Calu3 (cell line): Measurements from ENCODE around the gene MYO10. TPM values are rescaled to one million over a fixed set of nuclear protein-coding genes. Genes with fewer than 3 reads are reported as not detected.

ENCODE experiments used
- BruUV-seq: library from RNA; stranded (reverse); fragments of 400-500 nt; replicated peaks from 2 replicates; lab custom pipeline; 2021; lab: Mats Ljungman, UMichigan
- CTCF ChIA-PET: fragments of 300-600 bp; sonication (Branson Sonifier 250); formaldehyde crosslinking; loops from one replicate; lab custom pipeline; 2022; ENCODE audit warnings: antibody characterized with exemption; lab: Charles Lee
- DNase-seq: peaks from one replicate; pipeline ENCODE4 v3.0.0; 2022
- H3K27ac Mint-ChIP-seq: one replicate; pipeline ENCODE4 v1.8.0; 2022; ENCODE audit warnings: mixed read lengths; ENCODE audit not compliant: unreplicated experiment
- H3K27me3 Mint-ChIP-seq: one replicate; pipeline ENCODE4 v1.8.0; 2022; ENCODE audit warnings: mixed read lengths; ENCODE audit not compliant: unreplicated experiment
- H3K36me3 Mint-ChIP-seq: one replicate; pipeline ENCODE4 v1.8.0; 2022; ENCODE audit warnings: mild to moderate bottlenecking, moderate library complexity, mixed read lengths; ENCODE audit not compliant: insufficient read depth, unreplicated experiment
- H3K4me1 Mint-ChIP-seq: one replicate; pipeline ENCODE4 v1.8.0; 2022; ENCODE audit warnings: mild to moderate bottlenecking, low read depth, mixed read lengths; ENCODE audit not compliant: unreplicated experiment
- H3K4me3 Mint-ChIP-seq: one replicate; pipeline ENCODE4 v1.8.0; 2022; ENCODE audit warnings: mild to moderate bottlenecking, low read depth, moderate library complexity, mixed read lengths; ENCODE audit not compliant: unreplicated experiment
- H3K9me3 Mint-ChIP-seq: one replicate; pipeline ENCODE4 v1.8.0; 2022; ENCODE audit warnings: low read depth, mixed read lengths; ENCODE audit not compliant: unreplicated experiment
- intact Hi-C: fragments of 100-400 bp; cut with micrococcal nuclease; formaldehyde crosslinking; loops from one replicate; pipeline ENCODE4 v1.10.0; 2022; ENCODE audit not compliant: unreplicated experiment
- total RNA-seq: library from RNA; stranded (reverse); gene quantifications from 2 replicates; pipeline ENCODE4 v1.2.3, GENCODE V29; 2022
- TF ChIP-seq, protein P1 (sequence below): fragments of 200-600 bp; IDR thresholded peaks from one replicate; pipeline ENCODE4 v1.8.0; 2022; ENCODE audit warnings: antibody characterized with exemption; ENCODE audit not compliant: unreplicated experiment

Gene MYO10
- total RNA-seq, 1 experiment from 2014 or later = 101 TPM

GRCh38 chr5:16819522-16820167, 116.4 kb downstream of the MYO10 start:
- Mint-ChIP-seq H3K27ac (no peak overlapping the region), H3K4me3 (no peak overlapping the region), H3K4me1 (peaks cover 8% of the 10 kb centered on the region), H3K27me3 (no peaks in the 10 kb centered on the region), H3K36me3 (peaks cover 32% of the 10 kb centered on the region), H3K9me3 (no peaks in the 10 kb centered on the region)
- no TSS peak for BruUV-seq
- DNase-seq = no peak
- TF ChIP-seq, protein P1, sequence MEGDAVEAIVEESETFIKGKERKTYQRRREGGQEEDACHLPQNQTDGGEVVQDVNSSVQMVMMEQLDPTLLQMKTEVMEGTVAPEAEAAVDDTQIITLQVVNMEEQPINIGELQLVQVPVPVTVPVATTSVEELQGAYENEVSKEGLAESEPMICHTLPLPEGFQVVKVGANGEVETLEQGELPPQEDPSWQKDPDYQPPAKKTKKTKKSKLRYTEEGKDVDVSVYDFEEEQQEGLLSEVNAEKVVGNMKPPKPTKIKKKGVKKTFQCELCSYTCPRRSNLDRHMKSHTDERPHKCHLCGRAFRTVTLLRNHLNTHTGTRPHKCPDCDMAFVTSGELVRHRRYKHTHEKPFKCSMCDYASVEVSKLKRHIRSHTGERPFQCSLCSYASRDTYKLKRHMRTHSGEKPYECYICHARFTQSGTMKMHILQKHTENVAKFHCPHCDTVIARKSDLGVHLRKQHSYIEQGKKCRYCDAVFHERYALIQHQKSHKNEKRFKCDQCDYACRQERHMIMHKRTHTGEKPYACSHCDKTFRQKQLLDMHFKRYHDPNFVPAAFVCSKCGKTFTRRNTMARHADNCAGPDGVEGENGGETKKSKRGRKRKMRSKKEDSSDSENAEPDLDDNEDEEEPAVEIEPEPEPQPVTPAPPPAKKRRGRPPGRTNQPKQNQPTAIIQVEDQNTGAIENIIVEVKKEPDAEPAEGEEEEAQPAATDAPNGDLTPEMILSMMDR = no peak
- intact Hi-C loops = no loop called here
- CTCF ChIA-PET = no interaction called here

DNA sequence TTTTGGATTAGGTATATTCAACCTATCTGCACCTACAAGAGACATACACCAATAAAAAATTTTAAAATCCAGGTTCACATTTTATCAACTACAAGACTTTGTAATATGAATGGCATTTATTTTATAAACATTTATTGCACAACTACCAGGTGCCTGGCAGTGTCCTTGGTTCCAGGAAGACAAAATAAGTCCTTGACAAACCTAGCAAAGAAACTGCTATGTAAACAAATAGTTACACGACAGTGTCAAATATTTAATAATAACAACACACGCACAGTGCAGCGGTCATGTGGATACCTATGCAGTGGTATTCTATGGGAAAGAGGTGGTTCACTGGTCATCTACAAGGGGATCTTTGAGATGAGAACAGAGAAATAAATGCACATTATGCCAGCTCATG, 120.7 kb downstream of the MYO10 start:
- no peaks in the 10 kb centered on the region for H3K27me3 Mint-ChIP-seq
- H3K36me3 Mint-ChIP-seq = peaks cover 51% of the 10 kb centered on the region
- BruUV-seq = no TSS peak

DNA sequence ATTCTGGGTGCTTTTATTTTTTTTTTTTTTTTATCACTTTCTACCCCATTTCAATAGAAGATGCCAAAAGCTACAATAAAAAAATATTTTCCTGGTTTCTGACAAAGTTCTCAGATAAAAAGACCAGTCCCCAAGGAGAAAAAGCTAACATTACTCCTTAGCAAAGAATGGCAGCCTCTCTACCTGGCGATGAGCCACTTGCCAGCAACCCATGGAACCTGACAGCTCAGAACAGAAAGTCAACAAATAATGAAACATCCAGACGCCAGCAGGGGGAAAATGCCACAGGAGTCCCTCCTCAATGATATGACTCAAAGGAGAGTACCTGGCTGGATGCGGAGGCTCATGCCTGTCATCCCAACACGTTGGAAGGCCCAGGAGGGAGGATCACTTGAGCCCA, 123.2 kb downstream of the MYO10 start:
- Mint-ChIP-seq H3K4me1 (peaks cover 48% of the 10 kb centered on the region), H3K27me3 (no peaks in the 10 kb centered on the region), H3K4me3 (no peak overlapping the region), H3K9me3 (no peaks in the 10 kb centered on the region), H3K27ac (peak overlapping the region; percentile 22), H3K36me3 (peaks cover 57% of the 10 kb centered on the region)
- TF ChIP-seq, protein P1 = no peak
- BruUV-seq = no TSS peak
- intact Hi-C loops = loop anchor here (5.0 kb wide), 1 partner anchor 69 kb away; no protein-coding TSS in a partner anchor
- DNase-seq = peak; percentile 59
- CTCF ChIA-PET = interaction anchor here (0.7 to 1.2 kb wide), 4 partner anchors 119 to 377 kb away, joined by 4 to 6 read pairs (median 5); partner anchors contain the start of gene MYO10

More for the DNA sequence above, 120.7 kb downstream of the MYO10 start:
- Mint-ChIP-seq H3K9me3 (no peaks in the 10 kb centered on the region), H3K27ac (peak overlapping the region; percentile 27), H3K4me1 (peaks cover 38% of the 10 kb centered on the region), H3K4me3 (no peak overlapping the region)
- peak; percentile 17 for DNase-seq
- TF ChIP-seq, protein P1 = no peak
- intact Hi-C loops = no loop called here
- CTCF ChIA-PET = interaction anchor here (0.7 to 0.9 kb wide), 3 partner anchors 18 to 308 kb away, joined by 4 to 7 read pairs (median 6); no protein-coding TSS in a partner anchor

GRCh38 chr5:16812448-16812847, 123.6 kb downstream of the MYO10 start:
- Mint-ChIP-seq H3K36me3 (peaks cover 53% of the 10 kb centered on the region), H3K4me3 (no peak overlapping the region), H3K27me3 (no peaks in the 10 kb centered on the region), H3K9me3 (no peaks in the 10 kb centered on the region), H3K4me1 (peaks cover 53% of the 10 kb centered on the region), H3K27ac (peak overlapping the region; percentile 22)
- TF ChIP-seq, protein P1 = no peak
- CTCF ChIA-PET = interaction anchor here (0.7 to 1.2 kb wide), 2 partner anchors 124 to 377 kb away, joined by 5 to 6 read pairs; partner anchors contain the start of gene MYO10
- DNase-seq = no peak
- intact Hi-C loops = loop anchor here (5.0 kb wide), 1 partner anchor 70 kb away; no protein-coding TSS in a partner anchor
- no TSS peak for BruUV-seq
